Prostate gland (tissue), 2 donors: ENCODE data around the gene NBEA.

Experiments
- POLR2AphosphoS5 ChIP-seq: sonication (generic); formaldehyde crosslinking; IDR thresholded peaks from one replicate; pipeline ENCODE4 v1.6.1; 2017; ENCODE audit warnings: antibody characterized with exemption
- TF ChIP-seq, protein P1 (sequence below), 4 experiments: fragments of 200-600 bp in 2 of 4; fragments of 450-650 bp in 2 of 4; sonication (generic) in 2 of 4; IDR thresholded peaks; 1 replicate in 3 of 4; 2 replicates in 1 of 4; pipeline ENCODE4 v1.5.1; 2016 to 2019; ENCODE audit warnings: antibody characterized with exemption in 4 of 4, mild to moderate bottlenecking in 2 of 4, moderate library complexity in 2 of 4

GRCh38 chr13:35039012-35039411, 96.9 kb downstream of the NBEA start:
- TF ChIP-seq, protein P1, sequence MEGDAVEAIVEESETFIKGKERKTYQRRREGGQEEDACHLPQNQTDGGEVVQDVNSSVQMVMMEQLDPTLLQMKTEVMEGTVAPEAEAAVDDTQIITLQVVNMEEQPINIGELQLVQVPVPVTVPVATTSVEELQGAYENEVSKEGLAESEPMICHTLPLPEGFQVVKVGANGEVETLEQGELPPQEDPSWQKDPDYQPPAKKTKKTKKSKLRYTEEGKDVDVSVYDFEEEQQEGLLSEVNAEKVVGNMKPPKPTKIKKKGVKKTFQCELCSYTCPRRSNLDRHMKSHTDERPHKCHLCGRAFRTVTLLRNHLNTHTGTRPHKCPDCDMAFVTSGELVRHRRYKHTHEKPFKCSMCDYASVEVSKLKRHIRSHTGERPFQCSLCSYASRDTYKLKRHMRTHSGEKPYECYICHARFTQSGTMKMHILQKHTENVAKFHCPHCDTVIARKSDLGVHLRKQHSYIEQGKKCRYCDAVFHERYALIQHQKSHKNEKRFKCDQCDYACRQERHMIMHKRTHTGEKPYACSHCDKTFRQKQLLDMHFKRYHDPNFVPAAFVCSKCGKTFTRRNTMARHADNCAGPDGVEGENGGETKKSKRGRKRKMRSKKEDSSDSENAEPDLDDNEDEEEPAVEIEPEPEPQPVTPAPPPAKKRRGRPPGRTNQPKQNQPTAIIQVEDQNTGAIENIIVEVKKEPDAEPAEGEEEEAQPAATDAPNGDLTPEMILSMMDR (IDR thresholded peaks at IDR 0.05), result no peak
- TF ChIP-seq POLR2AphosphoS5, result no peak
